ENCODE measurements around the gene RIPOR3.
"Not testable (repeated sequence)": the region's sequence is repeated elsewhere in the genome, so short reads cannot be mapped to it uniquely, and the experiment has no call there.

The RIPOR3 gene

GRCh38 chr20:50583442-50584150 lies 107.7 kb downstream of the RIPOR3 start:
- Histone ChIP-seq H3K4me3 (no peak overlapping the region), H3K27ac (no peak overlapping the region)

- Histone ChIP-seq H3K27ac (peak overlapping the region in 1 of 21 experiments; percentile 27), H3K4me3 (no peak overlapping the region)
Observed at GRCh38 chr20:50582591-50583234, 108.6 kb downstream of the RIPOR3 start.

- H3K4me3 ChIP-seq: no peak overlapping the region
- H3K27ac ChIP-seq: peak overlapping the region in 1 of 21 experiments; percentile 45
Observed at GRCh38 chr20:50582092-50582491, 109.2 kb downstream of the RIPOR3 start.

GRCh38 chr20:50580842-50581544 lies 110.3 kb downstream of the RIPOR3 start:
- Histone ChIP-seq H3K4me3 (no peak overlapping the region), H3K27ac (peak overlapping the region in 1 of 21 experiments; percentile 9)

- Histone ChIP-seq H3K27ac (no peak overlapping the region), H3K4me3 (no peak overlapping the region)
Observed at GRCh38 chr20:50580016-50580747, 111.2 kb downstream of the RIPOR3 start.

- no peak overlapping the region for H3K4me3 ChIP-seq
- no peak overlapping the region for H3K27ac ChIP-seq
Observed at GRCh38 chr20:50579511-50579910, 111.8 kb downstream of the RIPOR3 start.

GRCh38 chr20:50578778-50579165 lies 112.6 kb downstream of the RIPOR3 start:
- Histone ChIP-seq H3K4me3 (no peak overlapping the region), H3K27ac (no peak overlapping the region)

- no peak overlapping the region for H3K4me3 ChIP-seq
- H3K27ac ChIP-seq: no peak overlapping the region
Observed at GRCh38 chr20:50578061-50578777, 113.1 kb downstream of the RIPOR3 start.

GRCh38 chr20:50577175-50578018 lies 113.9 kb downstream of the RIPOR3 start:
- Histone ChIP-seq H3K4me3 (no peak overlapping the region), H3K27ac (peak overlapping the region in 2 of 21 experiments; percentile 9 to 12)

- no peak overlapping the region for H3K4me3 ChIP-seq
- H3K27ac ChIP-seq: no peak overlapping the region
Observed at GRCh38 chr20:50575865-50576720, 115.2 kb downstream of the RIPOR3 start.

GRCh38 chr20:50574586-50574985 lies 116.8 kb downstream of the RIPOR3 start:
- H3K27ac ChIP-seq: no peak overlapping the region

GRCh38 chr20:50574108-50574507 lies 117.2 kb downstream of the RIPOR3 start:
- Histone ChIP-seq H3K27ac (peak overlapping the region in 1 of 21 experiments; percentile 20), H3K4me3 (no peak overlapping the region)

More at GRCh38 chr20:50574586-50574985, 116.8 kb downstream of the RIPOR3 start:
- no peak overlapping the region for H3K4me3 ChIP-seq

- H3K4me3 ChIP-seq: no peak overlapping the region
- peak overlapping the region in 7 of 21 experiments; percentile 5 to 40 (median 20) for H3K27ac ChIP-seq
Observed at GRCh38 chr20:50572938-50573777, 118.2 kb downstream of the RIPOR3 start.

- no peak overlapping the region for H3K27ac ChIP-seq
- H3K4me3 ChIP-seq: no peak overlapping the region
Observed at GRCh38 chr20:50571466-50571865, 119.9 kb downstream of the RIPOR3 start.

- Histone ChIP-seq H3K4me3 (no peak overlapping the region), H3K27ac (peak overlapping the region in 6 of 21 experiments; percentile 19 to 37 (median 27))
Observed at GRCh38 chr20:50569864-50570836, 121.2 kb downstream of the RIPOR3 start.

GRCh38 chr20:50569487-50569863 lies 121.9 kb downstream of the RIPOR3 start:
- H3K4me3 ChIP-seq: not testable (repeated sequence)
- peak overlapping the region in 2 of 21 experiments; percentile 24 to 37 for H3K27ac ChIP-seq

Data from skin epidermis (tissue), 12 donors.